ENCODE measurements around the gene LHX3.

The LHX3 gene

GRCh38 chr9:136226680-136227407 is 21.9 kb upstream of the LHX3 start:
- DNase-seq (ENCODE audit: low spot score): no peak

- DNase-seq (ENCODE audit: low spot score): peak; percentile 83
Observed at GRCh38 chr9:136225748-136226679, 21.1 kb upstream of the LHX3 start.

GRCh38 chr9:136225366-136225747 is 20.4 kb upstream of the LHX3 start:
- no peak for DNase-seq (ENCODE audit: low spot score)

- no peak for DNase-seq (ENCODE audit: low spot score)
Observed at GRCh38 chr9:136223871-136224640, 19.1 kb upstream of the LHX3 start.

- no peak for DNase-seq (ENCODE audit: low spot score)
Observed at GRCh38 chr9:136222906-136223285, 18.0 kb upstream of the LHX3 start.

DNA sequence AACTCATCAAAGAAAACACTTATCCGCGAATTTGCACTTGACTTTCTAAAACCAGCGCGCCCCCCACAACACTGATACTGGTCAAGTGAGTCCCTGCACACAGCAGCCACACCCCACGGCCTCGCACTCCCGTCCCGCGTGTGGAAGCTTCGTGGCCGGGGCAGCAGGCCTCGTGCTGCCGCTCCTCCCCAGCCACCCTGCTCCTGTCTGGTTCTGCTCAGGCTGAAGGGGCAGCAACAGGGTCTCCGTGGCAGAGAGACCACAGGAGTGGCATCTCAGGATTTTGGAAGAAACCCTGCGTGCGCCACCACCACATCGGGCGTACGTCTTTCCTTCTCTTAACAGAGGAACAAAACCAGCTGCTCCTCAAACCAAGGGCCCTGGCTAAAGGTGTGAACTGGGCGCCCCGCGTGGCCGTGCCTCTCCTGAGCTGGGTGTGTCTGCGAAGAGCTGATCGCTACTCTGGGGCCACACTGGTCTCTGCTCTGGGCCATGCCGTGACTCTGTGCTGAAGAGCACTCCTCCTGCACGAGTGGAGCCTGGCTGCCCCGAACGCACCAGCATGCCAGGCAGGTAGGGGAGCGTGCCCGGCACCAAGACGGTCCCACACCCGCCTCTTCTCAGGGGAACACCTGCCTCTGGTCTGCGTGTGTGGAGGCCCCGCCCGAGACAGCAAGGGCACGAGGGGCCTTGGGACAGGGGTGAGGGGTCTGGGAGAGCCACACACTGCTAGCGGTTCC is 17.4 kb upstream of the LHX3 start:
- no peak for DNase-seq (ENCODE audit: low spot score)

DNA sequence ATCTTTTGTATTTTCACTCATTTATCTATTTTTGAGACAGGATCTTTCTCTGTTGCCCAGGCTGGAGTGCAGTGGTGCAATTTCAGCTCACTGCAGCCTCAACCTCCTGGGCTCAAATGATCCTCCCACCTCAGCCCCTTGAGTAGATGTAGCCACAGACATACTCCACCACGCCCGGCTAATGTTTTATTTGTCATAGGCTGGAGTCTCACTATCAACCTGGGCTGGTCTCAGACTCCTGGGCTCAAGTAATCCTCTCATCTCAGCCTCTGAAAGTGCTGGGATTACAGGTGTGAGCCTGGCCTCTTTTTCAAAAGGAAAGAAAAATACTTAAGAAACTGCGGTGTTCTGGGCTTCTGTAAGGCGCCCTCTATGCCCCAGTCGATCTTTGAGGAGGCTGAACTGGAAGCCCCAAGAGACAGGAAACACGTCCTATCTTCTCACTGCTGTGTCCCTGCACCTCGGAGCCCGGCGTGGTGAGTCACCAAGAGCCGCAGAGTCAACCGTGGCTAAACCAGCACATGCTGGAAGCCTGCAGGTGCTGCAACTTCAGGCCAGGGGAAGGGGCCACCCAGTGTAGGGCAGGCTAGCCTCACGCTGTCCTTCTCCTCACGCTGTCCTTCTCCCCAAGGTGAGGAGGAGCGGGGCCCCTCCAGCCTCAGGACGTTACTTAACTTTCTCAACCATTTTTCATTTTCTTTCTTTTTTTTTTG is 15.2 kb upstream of the LHX3 start:
- DNase-seq (ENCODE audit: low spot score): no peak

- DNase-seq (ENCODE audit: low spot score): no peak
Observed at GRCh38 chr9:136219276-136219675, 14.3 kb upstream of the LHX3 start.

DNA sequence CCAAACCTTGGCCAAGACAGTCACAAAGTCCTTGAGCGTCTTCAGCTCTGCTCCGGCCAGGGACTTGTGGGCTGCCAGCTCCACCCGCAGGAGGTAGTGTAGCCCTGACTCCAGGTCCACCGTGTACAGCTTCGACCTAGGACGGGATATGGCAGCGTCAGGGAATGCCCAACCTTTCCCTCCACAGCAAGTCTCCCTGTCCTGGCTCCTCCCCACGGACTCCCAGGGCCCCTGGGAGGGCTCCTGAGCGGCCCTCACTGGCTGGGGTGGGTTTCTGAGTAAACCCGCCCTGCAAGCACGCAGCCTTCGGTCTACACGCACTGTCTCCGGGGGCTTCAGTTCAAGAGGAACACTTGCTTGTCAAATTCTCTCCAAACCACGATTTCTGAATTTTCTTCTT is 13.7 kb upstream of the LHX3 start:
- DNase-seq (ENCODE audit: low spot score): no peak

DNA sequence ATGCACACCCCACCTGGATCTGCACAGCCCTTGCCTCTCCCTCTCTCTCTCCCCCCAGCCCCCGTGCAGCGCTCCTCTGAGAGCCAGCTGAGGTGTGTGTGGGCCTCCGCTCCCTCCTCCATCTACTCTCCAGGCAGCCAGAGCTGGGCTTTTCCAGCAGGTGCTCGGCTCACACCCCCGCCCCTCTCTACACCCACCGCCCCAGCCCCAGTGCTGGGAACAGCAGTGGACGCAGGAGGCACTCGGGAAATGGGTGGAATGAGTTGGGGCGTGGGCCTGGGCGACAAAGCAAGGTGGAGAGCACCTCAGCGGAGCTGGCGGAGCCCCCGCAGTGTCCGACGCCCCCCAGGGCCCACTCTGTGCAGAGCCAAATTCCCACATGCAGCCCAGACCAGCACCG is 13.3 kb upstream of the LHX3 start:
- DNase-seq (ENCODE audit: low spot score): no peak

GRCh38 chr9:136216541-136217244 is 11.8 kb upstream of the LHX3 start:
- no peak for DNase-seq (ENCODE audit: low spot score)

DNA sequence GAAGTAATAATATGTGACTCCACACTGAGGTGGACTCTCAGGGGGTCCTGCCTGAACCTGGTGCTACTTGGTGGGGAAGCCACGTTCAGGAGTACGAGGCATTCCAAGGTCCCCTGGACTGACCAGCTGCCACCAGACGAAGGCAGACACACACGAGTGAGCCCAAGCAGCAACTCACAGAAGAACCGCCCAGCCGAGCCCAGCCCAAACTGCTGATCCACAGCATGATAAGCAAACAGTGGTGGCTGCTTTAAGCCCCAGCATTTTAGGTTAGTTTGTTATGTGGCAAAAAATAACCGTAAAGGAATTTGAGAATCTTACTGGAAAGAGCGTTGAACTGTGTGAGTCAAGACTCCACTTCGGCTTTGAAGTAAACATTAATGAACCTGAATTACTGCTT is 8.8 kb upstream of the LHX3 start:
- DNase-seq (ENCODE audit: low spot score): no peak

- DNase-seq (ENCODE audit: low spot score): no peak
Observed at GRCh38 chr9:136212345-136212950, 7.5 kb upstream of the LHX3 start.

GRCh38 chr9:136211441-136212344 is 6.8 kb upstream of the LHX3 start:
- no peak for DNase-seq (ENCODE audit: low spot score)

- no peak for DNase-seq (ENCODE audit: low spot score)
Observed at GRCh38 chr9:136211006-136211405, 6.1 kb upstream of the LHX3 start.

GRCh38 chr9:136210276-136210675 is 5.3 kb upstream of the LHX3 start:
- no peak for DNase-seq (ENCODE audit: low spot score)

GRCh38 chr9:136209786-136210185 is 4.9 kb upstream of the LHX3 start:
- no peak for DNase-seq (ENCODE audit: low spot score)

DNA sequence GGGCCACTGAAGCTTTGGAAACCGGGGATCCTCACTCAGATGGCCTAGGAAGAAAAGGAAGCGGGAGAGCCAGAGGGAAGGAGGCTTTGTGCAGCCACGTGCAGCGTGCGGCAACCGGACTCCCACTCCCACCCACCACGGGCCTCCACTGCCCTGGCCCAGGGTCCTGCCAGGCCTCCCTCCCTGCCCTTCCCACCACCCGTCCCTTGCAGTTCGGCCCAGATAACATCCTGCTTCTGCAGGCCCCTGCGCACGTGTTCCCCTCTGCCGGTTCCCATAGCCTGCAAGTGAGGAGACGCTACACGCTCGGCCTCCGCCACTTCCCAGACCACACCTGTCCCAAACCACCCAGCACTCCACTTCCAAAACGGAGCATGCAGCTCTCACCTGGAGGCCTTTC is 4.3 kb upstream of the LHX3 start:
- DNase-seq (ENCODE audit: low spot score): no peak

GRCh38 chr9:136208675-136209074 is 3.7 kb upstream of the LHX3 start:
- DNase-seq (ENCODE audit: low spot score): no peak

Measured in hematopoietic multipotent progenitor cell treated with erythropoietin and hydrocortisone succinate and interleukin-3 and kit ligand, for 15 days (in vitro differentiated cells).